ENCODE data around the gene ADCK1. TPM values are rescaled to one million over a fixed set of nuclear protein-coding genes. Genes with fewer than 3 reads are reported as not detected.

Gene ADCK1
- total and polyA plus RNA-seq, 2 of the 13 experiments (the other 11 are each of a cell fraction or from before 2014, with no cell fraction given): 3.9 to 6.3 TPM

DNA sequence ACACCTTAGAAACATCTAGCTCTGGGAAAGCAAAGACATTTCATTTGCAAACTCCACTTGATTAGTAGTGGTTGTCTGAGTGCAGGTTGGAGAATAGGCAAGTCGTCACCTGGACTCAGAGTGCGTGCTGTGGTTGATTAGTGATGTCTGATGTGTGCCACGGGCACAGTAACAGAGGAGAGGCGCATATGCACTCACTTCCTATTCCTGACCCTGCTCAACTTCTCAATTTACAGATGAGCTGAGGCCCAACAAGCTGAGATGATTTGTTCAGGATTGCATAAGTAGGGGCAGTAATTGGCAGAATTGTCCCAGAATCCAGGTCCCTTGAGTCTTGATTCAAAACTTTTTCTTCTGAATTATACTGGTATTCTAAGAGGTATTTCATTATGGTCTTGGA, 44.9 kb downstream of the ADCK1 start:
- Histone ChIP-seq H3K9ac (ENCODE audit: insufficient read depth, low read depth, low read length) (no peak overlapping the region), H3K4me3 (replicated peaks in 1 of 3; ENCODE audit: insufficient read depth in 1 of 3, low read depth in 2 of 3, low read length in 3 of 3) (no peak overlapping the region), H3K4me1 (ENCODE audit: insufficient read depth, low read length) (peaks cover 1% of the 10 kb centered on the region; the same call in 1 of the 2 replicates), H3K27ac (ENCODE audit: extremely low read length, insufficient read depth, low read length) (no peak overlapping the region), H4K20me1 (ENCODE audit: insufficient read depth, low read length) (no peaks in the 10 kb centered on the region), H3K79me2 (ENCODE audit: insufficient read depth, low read length) (no peaks in the 10 kb centered on the region), H3K9me3 (ENCODE audit: low read length) (no peaks in the 10 kb centered on the region), H3K36me3 (replicated peaks in 1 of 2; ENCODE audit: control insufficient read depth in 1 of 2, insufficient read depth in 2 of 2, low read length in 2 of 2) (no peaks in the 10 kb centered on the region), H3K27me3 (ENCODE audit: control insufficient read depth in 1 of 2, insufficient read depth in 2 of 2, low read length in 2 of 2) (no peaks in the 10 kb centered on the region), H2AFZ (ENCODE audit: low read length) (no peak overlapping the region), H3K4me2 (ENCODE audit: low read depth, low read length) (no peak overlapping the region)
- no peak for ATAC-seq
- intact Hi-C loops (cut with micrococcal nuclease; ENCODE audit: unreplicated experiment) (no loop called here), in situ Hi-C loops (cut with HindIII; ENCODE audit: extremely low pct_ligation_motif_present, low pct_unique_long_range_greater_than_20kb) (no loop called here)
- CTCF ChIA-PET (ENCODE audit: low intra/inter-chr PET ratio, low total read pairs): no interaction called here
- BruUV-seq (replicated peaks): no TSS peak
- TF ChIP-seq HDAC2 (CRISPR knock-in tag; IDR thresholded peaks at IDR 0.05) (no peak), RNF2 (conservative IDR thresholded peaks at IDR 0.05; ENCODE audit: low read depth) (no peak), ZBTB1 (CRISPR knock-in tag; IDR thresholded peaks at IDR 0.05; ENCODE audit: borderline replicate concordance) (no peak), PHF21A (CRISPR knock-in tag; IDR thresholded peaks at IDR 0.05) (no peak), ZNF282 (IDR thresholded peaks at IDR 0.05; ENCODE audit: partially characterized antibody) (no peak), ZSCAN21 (CRISPR knock-in tag; IDR thresholded peaks at IDR 0.05; ENCODE audit: borderline replicate concordance) (no peak), NFYB (CRISPR knock-in tag; IDR thresholded peaks at IDR 0.05) (no peak), ZNF816 (CRISPR knock-in tag; IDR thresholded peaks at IDR 0.05; ENCODE audit: borderline replicate concordance) (no peak)
- POLR2A ChIA-PET: no interaction called here
- DNase-seq (ENCODE audit: low spot score): no peak
- 86% methylated on average over 4 of the region's 4 CpGs for WGBS (ENCODE audit: low lambda C conversion rate)
- FAIRE-seq: no peak

GRCh38 chr14:77848031-77848430, 48.1 kb downstream of the ADCK1 start:
- BruUV-seq (replicated peaks): no TSS peak
- no peak for ATAC-seq
- CTCF ChIA-PET (ENCODE audit: low intra/inter-chr PET ratio, low total read pairs): no interaction called here
- Histone ChIP-seq H3K9me3 (ENCODE audit: low read length) (no peaks in the 10 kb centered on the region), H2AFZ (ENCODE audit: low read length) (no peak overlapping the region), H3K27me3 (ENCODE audit: control insufficient read depth in 1 of 2, insufficient read depth in 2 of 2, low read length in 2 of 2) (no peaks in the 10 kb centered on the region), H3K4me2 (ENCODE audit: low read depth, low read length) (no peak overlapping the region), H3K9ac (ENCODE audit: insufficient read depth, low read depth, low read length) (no peak overlapping the region), H3K36me3 (replicated peaks in 1 of 2; ENCODE audit: control insufficient read depth in 1 of 2, insufficient read depth in 2 of 2, low read length in 2 of 2) (no peaks in the 10 kb centered on the region), H3K27ac (ENCODE audit: extremely low read length, insufficient read depth, low read length) (no peak overlapping the region), H4K20me1 (ENCODE audit: insufficient read depth, low read length) (no peaks in the 10 kb centered on the region), H3K4me1 (ENCODE audit: insufficient read depth, low read length) (peaks cover 6% of the 10 kb centered on the region; the same call in 1 of the 2 replicates), H3K79me2 (ENCODE audit: insufficient read depth, low read length) (no peaks in the 10 kb centered on the region), H3K4me3 (replicated peaks in 1 of 3; ENCODE audit: insufficient read depth in 1 of 3, low read depth in 2 of 3, low read length in 3 of 3) (no peak overlapping the region)
- no peak for TF ChIP-seq ARNTL (CRISPR knock-in tag; IDR thresholded peaks at IDR 0.05)
- no peak for TF ChIP-seq SOX6 (IDR thresholded peaks at IDR 0.05)
- no peak for TF ChIP-seq SOX6 (CRISPR knock-in tag; IDR thresholded peaks at IDR 0.05)
- TF ChIP-seq ZNF784 (CRISPR knock-in tag; IDR thresholded peaks at IDR 0.05; ENCODE audit: borderline replicate concordance): no peak
- no peak for TF ChIP-seq XBP1 (CRISPR knock-in tag; IDR thresholded peaks at IDR 0.05)
- no peak for TF ChIP-seq KMT2B (CRISPR knock-in tag; IDR thresholded peaks at IDR 0.05)
- no peak for TF ChIP-seq BRD4 (CRISPR knock-in tag; IDR thresholded peaks at IDR 0.05)
- no peak for TF ChIP-seq SKI (IDR thresholded peaks at IDR 0.05; ENCODE audit: partially characterized antibody)
- TF ChIP-seq DMTF1 (CRISPR knock-in tag; IDR thresholded peaks at IDR 0.05): no peak
- TF ChIP-seq KLF11 (CRISPR knock-in tag; IDR thresholded peaks at IDR 0.05): no peak
- intact Hi-C loops (cut with micrococcal nuclease; ENCODE audit: unreplicated experiment) (no loop called here), in situ Hi-C loops (cut with HindIII; ENCODE audit: extremely low pct_ligation_motif_present, low pct_unique_long_range_greater_than_20kb) (no loop called here)
- POLR2A ChIA-PET: no interaction called here
- DNase-seq (ENCODE audit: low spot score): no peak
- no peak for FAIRE-seq
- WGBS (ENCODE audit: low lambda C conversion rate): 72% methylated on average over 3 of the region's 3 CpGs

Measured in HepG2 (cell line).